ENCODE data around the gene CFAP107.

Gene CFAP107

GRCh38 chr1:12769031-12769430 lies 23.0 kb downstream of the CFAP107 start:
- H3K4me3 ChIP-seq (ENCODE audit: low read depth, low read length): no peak overlapping the region
- no peak for DNase-seq (ENCODE audit: low read depth)
- no peak for TF ChIP-seq CTCF (IDR thresholded peaks at IDR 0.05; ENCODE audit: control insufficient read depth, extremely low read depth, insufficient read depth)

GRCh38 chr1:12769976-12770505 lies 24.0 kb downstream of the CFAP107 start:
- no peak overlapping the region for H3K4me3 ChIP-seq (ENCODE audit: low read depth, low read length)
- DNase-seq (ENCODE audit: low read depth): no peak
- TF ChIP-seq CTCF (IDR thresholded peaks at IDR 0.05; ENCODE audit: control insufficient read depth, extremely low read depth, insufficient read depth): no peak

- DNase-seq (ENCODE audit: low read depth): no peak
- no peak for TF ChIP-seq CTCF (IDR thresholded peaks at IDR 0.05; ENCODE audit: control insufficient read depth, extremely low read depth, insufficient read depth)
- H3K4me3 ChIP-seq (ENCODE audit: low read depth, low read length): no peak overlapping the region
These were observed 24.6 kb downstream of the CFAP107 start for GRCh38 chr1:12770620-12771019.

GRCh38 chr1:12771186-12771585 lies 25.2 kb downstream of the CFAP107 start:
- H3K4me3 ChIP-seq (ENCODE audit: low read depth, low read length): no peak overlapping the region
- no peak for TF ChIP-seq CTCF (IDR thresholded peaks at IDR 0.05; ENCODE audit: control insufficient read depth, extremely low read depth, insufficient read depth)
- DNase-seq (ENCODE audit: low read depth): no peak

- DNase-seq (ENCODE audit: low read depth): no peak
- TF ChIP-seq CTCF (IDR thresholded peaks at IDR 0.05; ENCODE audit: control insufficient read depth, extremely low read depth, insufficient read depth): no peak
- H3K4me3 ChIP-seq (ENCODE audit: low read depth, low read length): no peak overlapping the region
These were observed 26.5 kb downstream of the CFAP107 start for GRCh38 chr1:12772520-12772919.

- H3K4me3 ChIP-seq (ENCODE audit: low read depth, low read length): no peak within 1 kb of the TSS
- DNase-seq (ENCODE audit: low read depth): no peak
- no peak for TF ChIP-seq CTCF (IDR thresholded peaks at IDR 0.05; ENCODE audit: control insufficient read depth, extremely low read depth, insufficient read depth)
These were observed 27.4 kb downstream of the CFAP107 start, which contains the start of gene PRAMEF12 for GRCh38 chr1:12773438-12773837. Gene PRAMEF12 (plus strand): TSS chr1:12773738. CDS start chr1:12774868, 1,130 bp downstream.

- DNase-seq (ENCODE audit: low read depth): no peak
- no peak overlapping the region for H3K4me3 ChIP-seq (ENCODE audit: low read depth, low read length)
- TF ChIP-seq CTCF (IDR thresholded peaks at IDR 0.05; ENCODE audit: control insufficient read depth, extremely low read depth, insufficient read depth): no peak
These were observed 28.9 kb downstream of the CFAP107 start for GRCh38 chr1:12774801-12775345.
